Gastrocnemius medialis (tissue), 4 donors: ENCODE data around the gene ZNF177.
"Not testable (repeated sequence)": the region's sequence is repeated elsewhere in the genome, so short reads cannot be mapped to it uniquely, and the experiment has no call there.

ENCODE experiments used
- CTCF ChIP-seq, 5 experiments: fragments of 450-650 bp in 3 of 5; fragments of 200-600 bp in 2 of 5; sonication (generic) in 2 of 5; IDR thresholded peaks in 4 of 5; conservative IDR thresholded peaks in 1 of 5; 1 replicate in 4 of 5; 2 replicates in 1 of 5; pipeline ENCODE4 v1.5.1; 2016 to 2019; ENCODE audit warnings: antibody characterized with exemption in 5 of 5, mild to moderate bottlenecking in 3 of 5, moderate library complexity in 3 of 5
- POLR2A ChIP-seq, 2 donors: fragments of 450-650 bp; IDR thresholded peaks; one replicate each; pipeline ENCODE4 v1.6.1; 2017; ENCODE audit warnings: antibody characterized with exemption in 2 of 2, mild to moderate bottlenecking in 2 of 2, moderate library complexity in 2 of 2

- not testable (repeated sequence) for TF ChIP-seq CTCF (IDR thresholded peaks at IDR 0.05 in 4 of 5, conservative IDR thresholded peaks at IDR 0.05 in 1 of 5); POLR2A (IDR thresholded peaks at IDR 0.05)
Observed at GRCh38 chr19:9321756-9322155, 41.1 kb upstream of the ZNF177 start.
